Measurements from ENCODE around the gene AFF3. TPM values are rescaled to one million over a fixed set of nuclear protein-coding genes. Genes with fewer than 3 reads are reported as not detected.
"Not testable (repeated sequence)": the region's sequence is repeated elsewhere in the genome, so short reads cannot be mapped to it uniquely, and the experiment has no call there.

The AFF3 gene
- polyA plus RNA-seq, 3 donors from 2014 or later, result 1.4 to 7.4 (median 3.8) TPM

DNA sequence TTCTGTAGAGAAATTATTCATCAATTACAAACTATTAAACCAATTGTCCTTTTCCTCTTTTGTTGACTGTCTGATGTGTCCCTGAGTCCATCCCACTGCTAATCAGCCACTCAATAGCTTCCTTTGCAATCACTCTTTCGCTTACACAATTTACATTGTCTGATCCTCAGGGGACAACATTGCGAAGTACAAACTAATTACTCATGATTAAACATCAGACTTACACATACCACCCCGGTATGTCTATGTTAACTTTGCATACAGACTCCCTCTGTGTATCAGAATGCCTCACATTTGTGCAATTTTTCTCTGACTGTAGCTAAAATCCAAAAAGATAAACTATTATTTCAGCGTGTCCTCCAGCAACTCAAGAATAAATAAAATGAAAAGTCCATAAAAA lies 388.2 kb downstream of the AFF3 start:
- Mint-ChIP-seq H3K4me3 (no peak overlapping the region), H3K27me3 (ENCODE audit: low read depth in 3 of 3) (peaks cover 0 to 2% (median 1%) of the 10 kb centered on the region in 3 donors), H3K36me3 (no peaks in the 10 kb centered on the region), H3K9me3 (no peaks in the 10 kb centered on the region), H3K4me1 (peaks cover 0 to 13% of the 10 kb centered on the region in 2 donors), H3K27ac (no peak overlapping the region)
- DNase-seq, result no peak

DNA sequence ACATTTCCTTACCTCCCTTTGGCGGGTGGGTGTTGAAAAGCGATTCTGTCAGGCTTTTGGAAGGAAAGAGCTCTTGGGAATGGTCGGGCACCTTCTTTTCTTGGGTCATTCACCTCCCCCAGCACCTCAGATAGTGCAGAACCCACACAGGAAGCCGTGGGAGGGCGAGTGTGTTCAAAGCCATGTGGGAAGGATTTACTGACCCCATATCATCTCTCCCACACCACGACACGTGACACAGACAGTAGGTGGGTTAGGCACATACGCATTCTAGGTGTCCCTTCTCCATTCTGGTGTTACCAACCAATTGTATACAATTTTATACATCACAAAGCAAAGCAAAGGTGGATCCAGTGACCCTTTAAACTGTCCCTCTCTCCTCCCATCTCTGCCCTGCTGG lies 388.9 kb downstream of the AFF3 start:
- Mint-ChIP-seq H3K4me1 (peaks cover 0 to 13% of the 10 kb centered on the region in 2 donors), H3K36me3 (no peaks in the 10 kb centered on the region), H3K27me3 (ENCODE audit: low read depth in 3 of 3) (peaks cover 0 to 2% (median 1%) of the 10 kb centered on the region in 3 donors), H3K27ac (no peak overlapping the region), H3K4me3 (no peak overlapping the region), H3K9me3 (no peaks in the 10 kb centered on the region)
- DNase-seq, result no peak

DNA sequence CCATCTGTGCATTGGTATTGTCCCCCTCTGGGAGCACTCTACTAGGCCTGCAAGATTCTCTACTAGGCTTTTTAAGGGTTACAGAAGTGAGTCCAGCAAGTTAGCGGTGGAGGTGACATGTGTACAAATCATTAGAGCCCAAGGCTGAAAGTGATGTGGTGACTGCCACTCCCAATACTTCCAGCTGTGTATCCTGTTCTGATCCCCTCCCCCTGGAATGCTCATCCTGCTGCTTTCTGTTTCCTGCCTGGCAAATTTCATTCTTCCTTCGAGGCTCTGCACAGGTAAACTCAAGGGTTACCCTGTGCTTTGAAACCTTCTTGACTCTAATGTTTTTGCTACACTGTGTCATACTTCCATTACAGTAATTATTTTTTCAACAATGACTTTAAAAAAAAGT lies 394.0 kb downstream of the AFF3 start:
- no peaks in the 10 kb centered on the region for H3K36me3 Mint-ChIP-seq
- H3K9me3 Mint-ChIP-seq, result no peaks in the 10 kb centered on the region
- no peaks in the 10 kb centered on the region for H3K4me1 Mint-ChIP-seq
- peaks cover 0 to 3% (median 2%) of the 10 kb centered on the region in 3 donors for H3K27me3 Mint-ChIP-seq (ENCODE audit: low read depth in 3 of 3)
- H3K4me3 Mint-ChIP-seq, result no peak overlapping the region
- no peak for DNase-seq
- H3K27ac Mint-ChIP-seq, result no peak overlapping the region

DNA sequence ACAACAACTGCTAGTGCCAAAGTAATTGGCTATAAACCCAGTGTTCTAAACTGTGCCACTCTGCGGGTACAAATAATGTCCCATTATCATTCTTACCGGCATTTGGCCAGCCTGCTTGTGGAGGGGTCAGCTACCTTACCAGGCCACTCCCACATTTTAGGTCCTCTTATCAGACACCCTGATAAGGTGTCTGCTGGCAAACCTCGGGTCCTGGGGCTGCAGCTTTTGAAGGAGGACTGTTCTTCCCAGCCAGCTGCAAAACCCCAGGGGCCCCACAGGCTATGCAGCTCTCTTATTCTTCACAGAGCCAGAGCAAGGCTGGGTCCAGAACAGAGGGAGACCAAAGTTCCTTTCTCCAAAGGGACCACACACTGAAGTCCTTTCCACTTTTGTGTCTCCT lies 394.5 kb downstream of the AFF3 start:
- Mint-ChIP-seq H3K27ac (no peak overlapping the region), H3K9me3 (no peaks in the 10 kb centered on the region), H3K27me3 (ENCODE audit: low read depth in 3 of 3) (peaks cover 0 to 4% (median 3%) of the 10 kb centered on the region in 3 donors), H3K36me3 (no peaks in the 10 kb centered on the region), H3K4me3 (no peak overlapping the region), H3K4me1 (no peaks in the 10 kb centered on the region)
- DNase-seq, result no peak

DNA sequence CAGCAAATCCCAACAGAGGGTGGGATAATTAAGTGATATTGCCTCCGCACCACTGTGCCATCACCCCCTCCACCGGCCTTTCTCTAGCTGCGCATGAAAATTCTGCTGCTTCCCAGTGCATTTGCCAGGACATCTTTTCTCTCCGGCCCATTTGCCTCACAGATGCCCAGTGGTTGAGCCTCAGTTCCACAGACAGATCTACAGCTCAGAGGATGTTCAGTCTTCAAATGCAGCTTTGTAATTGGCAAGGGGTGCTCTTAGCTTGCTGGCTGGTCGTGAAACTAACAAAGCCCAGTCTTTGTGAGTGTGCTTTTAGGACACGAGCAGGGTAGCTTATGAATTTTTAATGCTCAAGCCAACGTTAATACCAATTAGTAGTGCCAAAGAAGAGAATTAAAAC lies 399.2 kb downstream of the AFF3 start:
- H3K9me3 Mint-ChIP-seq, result no peaks in the 10 kb centered on the region
- no peak overlapping the region for H3K27ac Mint-ChIP-seq
- no peaks in the 10 kb centered on the region for H3K36me3 Mint-ChIP-seq

DNA sequence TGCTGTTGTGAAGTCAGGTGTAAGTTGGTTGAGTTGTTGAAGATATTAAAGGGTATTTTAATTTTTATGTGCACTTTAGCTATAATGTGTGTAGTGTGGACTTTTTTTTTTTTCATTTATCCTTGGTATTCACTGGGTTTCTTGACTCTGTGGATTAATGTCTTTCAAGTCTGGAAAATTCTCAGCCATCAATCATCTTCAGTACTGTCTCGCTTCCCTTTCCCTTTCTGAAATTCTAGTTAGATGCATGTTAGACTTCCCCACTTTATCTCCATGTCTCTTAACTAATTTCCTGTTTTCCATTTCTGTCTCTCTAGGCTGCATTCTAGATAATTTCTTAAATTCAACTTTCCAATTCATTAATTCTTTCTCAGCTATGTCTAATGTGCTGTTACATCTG lies 404.9 kb downstream of the AFF3 start:
- no peak overlapping the region for H3K4me3 Mint-ChIP-seq
- peaks cover 0 to 9% (median 3%) of the 10 kb centered on the region in 3 donors for H3K27me3 Mint-ChIP-seq (ENCODE audit: low read depth in 3 of 3)
- H3K9me3 Mint-ChIP-seq, result no peaks in the 10 kb centered on the region
- H3K27ac Mint-ChIP-seq, result no peak overlapping the region
- no peak for DNase-seq
- H3K36me3 Mint-ChIP-seq, result no peaks in the 10 kb centered on the region
- H3K4me1 Mint-ChIP-seq, result no peaks in the 10 kb centered on the region

More for the DNA sequence above, 399.2 kb downstream of the AFF3 start:
- no peak for DNase-seq
- Mint-ChIP-seq H3K27me3 (ENCODE audit: low read depth in 3 of 3) (peaks cover 0 to 8% (median 7%) of the 10 kb centered on the region in 3 donors), H3K4me3 (no peak overlapping the region), H3K4me1 (no peaks in the 10 kb centered on the region)

DNA sequence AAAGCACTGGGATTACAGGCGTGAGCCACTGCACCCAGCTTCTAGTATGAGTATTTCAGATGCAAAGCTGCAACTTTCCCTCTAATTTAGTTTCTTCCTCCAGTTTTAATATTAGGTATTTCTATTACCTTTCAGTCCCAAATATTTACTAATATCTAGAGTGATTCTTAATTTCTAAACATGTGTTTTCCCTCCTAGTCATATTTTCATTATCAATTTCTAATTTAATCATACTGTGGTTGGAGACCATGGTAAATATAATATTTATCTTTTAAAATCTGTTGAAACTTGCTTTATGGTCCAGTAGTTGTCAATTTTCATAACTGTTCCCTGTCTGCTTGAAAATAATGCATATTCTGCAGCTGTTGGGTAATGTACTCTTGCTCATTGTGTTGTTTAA lies 406.6 kb downstream of the AFF3 start:
- no peak for DNase-seq
- Mint-ChIP-seq H3K9me3 (no peaks in the 10 kb centered on the region), H3K36me3 (no peaks in the 10 kb centered on the region), H3K27ac (no peak overlapping the region), H3K4me3 (no peak overlapping the region), H3K27me3 (ENCODE audit: low read depth in 3 of 3) (peaks cover 0 to 9% (median 3%) of the 10 kb centered on the region in 3 donors), H3K4me1 (no peaks in the 10 kb centered on the region)

DNA sequence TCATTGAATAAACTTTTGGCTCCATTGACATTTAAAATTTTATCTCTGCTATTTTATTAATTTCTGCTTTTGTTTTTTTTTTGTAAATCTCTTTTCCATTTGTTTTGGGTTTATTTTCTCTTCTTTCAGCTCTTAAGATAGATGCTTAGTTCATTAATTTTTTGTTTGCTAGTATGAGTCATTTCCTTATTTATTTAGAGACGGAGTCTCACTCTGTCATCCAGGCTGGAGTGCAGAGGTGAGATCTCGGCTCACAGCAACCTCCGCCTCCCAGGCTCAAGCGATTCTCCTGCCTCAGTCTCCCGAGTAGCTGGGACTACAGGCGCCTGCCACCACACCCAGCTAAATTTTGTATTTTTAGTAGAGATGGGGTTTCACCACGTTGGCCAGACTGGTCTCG lies 407.1 kb downstream of the AFF3 start:
- not testable (repeated sequence) for H3K27ac Mint-ChIP-seq; H3K27me3 Mint-ChIP-seq (ENCODE audit: low read depth in 3 of 3); DNase-seq; H3K36me3 Mint-ChIP-seq; H3K4me1 Mint-ChIP-seq; H3K9me3 Mint-ChIP-seq; H3K4me3 Mint-ChIP-seq

DNA sequence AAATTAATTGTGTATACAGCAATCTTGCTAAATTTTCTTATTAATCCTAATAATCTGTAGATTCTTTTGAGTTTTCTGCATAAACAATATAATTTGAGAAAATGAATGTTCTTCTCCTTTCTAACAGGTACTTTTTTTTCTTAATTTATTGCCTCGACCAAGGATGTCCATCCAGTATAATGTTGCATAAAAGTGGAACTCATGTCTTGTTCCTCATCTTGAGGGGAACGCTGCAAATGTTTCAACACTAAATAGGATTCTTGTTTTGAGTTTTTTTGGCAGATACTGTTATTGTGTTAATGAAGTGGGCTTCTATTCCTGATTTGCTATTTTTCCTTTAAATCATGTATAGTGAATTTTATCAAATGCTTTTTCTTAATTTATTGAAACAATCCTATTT lies 408.2 kb downstream of the AFF3 start:
- H3K9me3 Mint-ChIP-seq, result no peaks in the 10 kb centered on the region
- H3K36me3 Mint-ChIP-seq, result no peaks in the 10 kb centered on the region
- no peaks in the 10 kb centered on the region for H3K4me1 Mint-ChIP-seq
- no peak overlapping the region for H3K27ac Mint-ChIP-seq
- H3K4me3 Mint-ChIP-seq, result no peak overlapping the region
- no peak for DNase-seq
- peaks cover 0 to 6% (median 3%) of the 10 kb centered on the region in 3 donors for H3K27me3 Mint-ChIP-seq (ENCODE audit: low read depth in 3 of 3)

DNA sequence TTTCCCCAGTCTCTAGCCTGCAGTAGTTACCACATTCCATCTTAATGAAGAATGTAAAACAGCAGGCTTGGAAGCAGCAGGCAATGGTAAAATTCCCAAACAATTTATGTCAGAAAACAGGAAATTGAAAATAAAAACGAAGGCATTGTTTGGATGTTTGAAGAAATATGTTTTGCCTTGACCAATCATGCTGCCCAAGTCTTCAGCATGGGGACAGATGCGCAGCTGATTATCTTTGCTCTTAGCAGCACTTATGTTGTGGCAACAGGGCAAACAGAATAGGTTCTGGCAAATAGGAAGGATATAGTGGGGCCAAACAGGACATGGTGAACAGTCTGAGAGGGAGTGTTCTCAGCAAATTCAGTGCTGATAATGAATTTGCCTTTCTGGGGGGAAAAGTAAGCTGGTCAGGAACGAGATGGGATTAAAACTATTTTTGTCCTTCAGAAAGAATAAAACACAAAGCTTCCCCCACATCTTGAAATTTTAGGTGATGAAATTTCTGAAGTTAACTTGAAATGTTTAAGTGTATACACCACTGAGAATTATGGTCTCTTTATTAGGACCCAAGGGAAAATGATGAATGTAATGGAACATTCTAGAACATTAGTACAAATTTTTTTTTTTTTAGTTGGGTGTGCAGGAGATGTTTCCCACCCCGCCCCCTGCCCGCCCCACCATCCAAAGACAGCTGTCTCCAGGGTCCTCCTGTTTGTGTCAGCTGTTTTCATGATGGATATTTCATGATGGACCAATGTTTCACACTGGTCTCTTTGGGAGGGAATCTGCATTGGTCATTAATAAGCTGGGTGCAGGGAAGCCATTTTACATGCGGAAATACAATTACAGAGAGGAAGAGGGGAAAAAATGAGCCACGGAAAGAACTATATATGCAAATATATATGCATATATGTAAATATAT lies 413.0 kb downstream of the AFF3 start:
- H3K4me1 Mint-ChIP-seq, result no peaks in the 10 kb centered on the region
- H3K9me3 Mint-ChIP-seq, result no peaks in the 10 kb centered on the region
- no peak overlapping the region for H3K27ac Mint-ChIP-seq
- H3K27me3 Mint-ChIP-seq (ENCODE audit: low read depth in 3 of 3), result peaks cover 0 to 3% (median 0%) of the 10 kb centered on the region in 3 donors
- no peaks in the 10 kb centered on the region for H3K36me3 Mint-ChIP-seq
- DNase-seq, result no peak
- no peak overlapping the region for H3K4me3 Mint-ChIP-seq

DNA sequence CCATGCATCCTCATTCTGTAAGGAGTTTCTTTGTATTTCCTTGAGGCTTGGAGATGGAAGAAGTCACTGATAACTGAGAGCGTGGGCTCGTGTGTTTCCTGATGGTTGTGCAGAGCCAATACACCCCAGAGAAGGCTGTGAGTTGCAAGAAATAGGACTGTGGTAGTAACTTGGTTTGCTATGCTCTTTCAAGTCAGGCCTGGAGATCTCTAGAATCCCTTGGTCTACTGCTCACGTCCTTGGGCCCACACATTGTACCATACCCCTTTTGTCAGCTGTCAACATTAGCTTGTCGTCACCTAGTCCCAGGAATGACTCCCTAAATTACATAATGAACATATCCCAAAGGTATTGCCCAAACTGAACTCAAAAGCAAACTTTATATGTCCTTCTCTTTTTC lies 414.2 kb downstream of the AFF3 start:
- Mint-ChIP-seq H3K27ac (no peak overlapping the region), H3K27me3 (ENCODE audit: low read depth in 3 of 3) (peaks cover 0 to 3% (median 0%) of the 10 kb centered on the region in 3 donors), H3K36me3 (no peaks in the 10 kb centered on the region), H3K4me3 (no peak overlapping the region), H3K9me3 (peaks cover 0 to 7% (median 0%) of the 10 kb centered on the region in 6 donors), H3K4me1 (no peaks in the 10 kb centered on the region)
- DNase-seq, result no peak

DNA sequence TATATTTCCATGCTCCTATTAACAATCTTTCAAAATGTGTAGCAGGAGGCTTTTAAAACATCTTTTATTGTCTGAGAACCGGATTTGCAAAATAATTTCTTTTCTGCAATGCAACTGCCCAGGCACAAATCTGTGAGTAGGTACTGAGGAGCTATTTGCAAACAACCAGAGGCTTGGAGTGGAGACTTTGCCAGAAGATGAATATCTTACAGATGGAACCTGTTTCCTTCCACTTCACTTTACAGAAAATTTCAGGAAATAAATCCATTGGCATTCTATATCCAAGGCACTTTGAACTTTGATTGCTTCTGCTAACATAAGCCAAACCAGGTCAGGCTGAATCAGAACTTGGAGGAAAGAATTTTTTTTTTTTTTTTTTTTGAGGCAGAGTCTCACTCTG lies 415.2 kb downstream of the AFF3 start:
- Mint-ChIP-seq H3K9me3 (peaks cover 0 to 10% (median 2%) of the 10 kb centered on the region in 6 donors), H3K27me3 (ENCODE audit: low read depth in 3 of 3) (peaks cover 0 to 7% (median 0%) of the 10 kb centered on the region in 3 donors), H3K36me3 (no peaks in the 10 kb centered on the region), H3K4me1 (no peaks in the 10 kb centered on the region), H3K27ac (no peak overlapping the region), H3K4me3 (no peak overlapping the region)
- DNase-seq, result no peak

DNA sequence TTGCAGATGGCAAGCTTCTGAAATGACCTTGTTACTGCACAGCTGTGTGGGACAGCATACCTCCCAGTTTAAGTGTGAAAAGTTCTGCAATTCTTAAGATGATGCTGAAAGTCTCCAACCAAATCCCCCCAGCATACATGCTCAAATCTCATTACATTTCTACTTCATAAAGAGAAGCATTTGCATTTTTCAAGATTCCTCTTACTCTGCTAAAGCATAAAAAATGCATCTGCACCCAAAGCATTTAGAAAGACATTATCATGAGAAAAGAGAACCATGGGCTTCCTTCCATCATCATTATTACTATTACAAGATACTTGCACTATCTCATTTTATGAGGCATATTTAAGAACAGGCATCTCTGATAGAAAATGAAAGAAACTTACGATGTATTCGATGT lies 415.7 kb downstream of the AFF3 start:
- Mint-ChIP-seq H3K4me3 (no peak overlapping the region), H3K27me3 (ENCODE audit: low read depth in 3 of 3) (peaks cover 0 to 7% (median 0%) of the 10 kb centered on the region in 3 donors), H3K27ac (no peak overlapping the region), H3K4me1 (no peaks in the 10 kb centered on the region), H3K9me3 (peaks cover 0 to 12% (median 3%) of the 10 kb centered on the region in 6 donors), H3K36me3 (peaks cover 0 to 2% (median 0%) of the 10 kb centered on the region in 3 donors)
- no peak for DNase-seq

DNA sequence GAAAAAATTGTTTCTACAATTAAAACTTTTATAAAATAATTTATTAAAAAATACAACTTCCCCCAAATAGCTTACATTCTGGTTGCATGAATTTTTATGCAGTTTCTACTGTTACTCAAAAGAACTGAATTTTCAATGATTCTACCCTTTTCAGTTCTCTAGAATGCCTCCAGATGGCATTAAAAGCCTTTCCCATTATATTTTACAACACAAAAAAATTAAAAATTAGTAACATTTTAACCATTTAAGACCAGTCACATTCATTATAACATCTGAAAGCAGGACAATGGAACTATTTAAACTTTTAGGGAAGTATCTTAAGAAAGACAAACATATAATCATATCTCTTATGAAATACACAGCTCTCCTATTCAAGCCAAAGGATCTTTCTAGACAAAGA lies 416.6 kb downstream of the AFF3 start:
- Mint-ChIP-seq H3K27me3 (ENCODE audit: low read depth in 3 of 3) (peaks cover 0 to 7% (median 0%) of the 10 kb centered on the region in 3 donors), H3K9me3 (peaks cover 0 to 13% (median 3%) of the 10 kb centered on the region in 6 donors), H3K4me1 (no peaks in the 10 kb centered on the region), H3K27ac (no peak overlapping the region), H3K4me3 (no peak overlapping the region), H3K36me3 (peaks cover 0 to 5% (median 0%) of the 10 kb centered on the region in 3 donors)
- no peak for DNase-seq
